Stimulated activated CD8-positive, alpha-beta memory T cell treated with anti-CD3 and anti-CD28 coated beads, Interleukin-15, amount 100 ng/mL, for 1 hour (primary cell): Measurements from ENCODE around the gene DCAF6.

ENCODE experiments used
- DNase-seq: peaks from one replicate; pipeline ENCODE4 v3.0.0-alpha.2; 2020; ENCODE audit warnings: low read depth

DCAF6 gene

GRCh38 chr1:168084396-168085231, 148.1 kb downstream of the DCAF6 start:
- peak; percentile 14 for DNase-seq

DNA sequence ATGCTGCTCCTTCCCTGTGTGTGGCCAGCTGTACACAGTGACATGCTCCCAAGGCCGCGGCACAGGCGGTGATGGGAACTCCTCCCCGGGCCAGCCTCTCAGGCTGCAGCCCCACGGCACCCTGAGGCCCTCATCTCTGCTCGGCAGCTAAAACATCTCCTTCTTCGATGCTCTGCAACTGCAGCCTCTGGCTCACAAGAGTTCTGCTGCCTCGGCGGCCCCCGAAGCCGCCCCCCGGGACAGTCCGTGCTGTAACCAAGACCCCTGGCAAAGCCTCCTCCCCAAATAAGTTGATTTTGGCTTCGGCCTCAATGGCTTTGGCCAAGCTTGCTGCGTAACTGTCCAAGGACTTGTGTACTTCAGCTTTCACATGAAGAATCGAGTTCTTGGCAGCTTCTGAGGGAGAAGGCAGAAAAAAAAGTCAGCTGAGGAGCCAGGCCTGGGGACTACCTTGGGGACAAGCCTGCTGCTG, 149.0 kb downstream of the DCAF6 start:
- no peak for DNase-seq

GRCh38 chr1:168086438-168086837, 150.0 kb downstream of the DCAF6 start:
- DNase-seq = no peak

GRCh38 chr1:168087696-168088095, 151.2 kb downstream of the DCAF6 start:
- no peak for DNase-seq

GRCh38 chr1:168088511-168089325, 152.2 kb downstream of the DCAF6 start:
- DNase-seq = no peak

- DNase-seq = no peak
Measured at GRCh38 chr1:168089326-168089978, 153.0 kb downstream of the DCAF6 start.

- no peak for DNase-seq
Measured at GRCh38 chr1:168089979-168090337, 153.5 kb downstream of the DCAF6 start.

DNA sequence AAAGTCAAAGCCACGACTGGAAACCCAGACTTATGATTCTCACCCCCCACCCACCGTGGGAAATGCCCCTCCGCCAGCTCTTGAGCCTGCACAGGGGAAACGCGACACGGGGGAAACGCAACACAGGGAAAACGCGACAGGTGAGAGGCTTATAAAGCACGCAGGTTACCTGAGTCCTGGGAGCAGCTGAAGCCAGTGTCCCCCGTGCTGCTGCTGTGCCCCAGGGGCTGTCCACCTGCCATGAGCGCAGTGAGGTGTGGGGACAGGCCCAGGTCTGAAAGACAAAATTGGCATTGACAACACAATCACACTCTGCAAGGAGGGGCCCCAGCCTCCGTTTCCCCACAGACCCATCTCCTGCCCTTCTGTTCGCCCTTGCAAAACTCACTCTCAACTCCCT, 153.9 kb downstream of the DCAF6 start:
- DNase-seq = no peak

GRCh38 chr1:168091063-168091462, 154.6 kb downstream of the DCAF6 start:
- DNase-seq = no peak

DNA sequence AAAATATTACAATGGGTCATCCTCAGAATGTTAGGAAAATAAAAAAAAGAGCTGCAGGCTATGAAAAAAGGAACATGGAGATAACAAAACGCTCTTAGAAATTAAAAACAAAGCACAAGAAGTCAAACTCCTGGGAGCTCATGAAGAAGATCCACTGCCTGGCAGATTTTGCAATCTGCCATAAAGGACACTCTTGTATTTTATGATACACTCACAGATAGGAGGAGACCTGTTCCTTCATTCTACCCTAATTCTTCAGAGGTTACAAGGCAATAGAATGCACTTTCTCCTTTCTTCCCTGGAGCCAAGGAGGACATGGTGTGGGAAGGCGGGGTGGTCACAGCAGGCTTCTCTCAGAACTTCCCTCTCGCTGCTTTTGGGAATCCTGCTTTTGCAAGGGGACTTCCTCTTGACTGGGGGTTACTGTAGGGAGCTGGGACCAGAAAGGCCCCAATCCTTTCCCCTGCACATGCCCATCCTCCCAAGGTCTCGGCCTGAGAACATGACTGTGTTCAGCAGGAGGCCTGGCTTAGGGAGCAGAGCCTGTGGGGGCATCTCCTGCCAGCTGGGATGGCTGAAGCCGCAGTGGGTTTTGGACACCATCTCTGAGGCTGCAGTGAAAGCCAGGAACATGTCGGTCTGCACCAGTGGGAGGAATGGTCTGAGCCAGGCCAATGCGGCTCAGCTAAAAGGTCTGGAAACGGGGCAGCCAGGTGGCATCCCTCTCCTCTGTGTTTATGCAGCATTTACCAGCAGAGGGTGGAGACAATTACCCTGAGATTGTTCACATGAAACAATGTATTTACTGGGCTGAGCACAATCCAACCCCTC, 155.5 kb downstream of the DCAF6 start:
- no peak for DNase-seq

- no peak for DNase-seq
Measured at GRCh38 chr1:168092566-168093355, 156.3 kb downstream of the DCAF6 start.

- no peak for DNase-seq
Measured at GRCh38 chr1:168093616-168094015, 157.1 kb downstream of the DCAF6 start.

DNA sequence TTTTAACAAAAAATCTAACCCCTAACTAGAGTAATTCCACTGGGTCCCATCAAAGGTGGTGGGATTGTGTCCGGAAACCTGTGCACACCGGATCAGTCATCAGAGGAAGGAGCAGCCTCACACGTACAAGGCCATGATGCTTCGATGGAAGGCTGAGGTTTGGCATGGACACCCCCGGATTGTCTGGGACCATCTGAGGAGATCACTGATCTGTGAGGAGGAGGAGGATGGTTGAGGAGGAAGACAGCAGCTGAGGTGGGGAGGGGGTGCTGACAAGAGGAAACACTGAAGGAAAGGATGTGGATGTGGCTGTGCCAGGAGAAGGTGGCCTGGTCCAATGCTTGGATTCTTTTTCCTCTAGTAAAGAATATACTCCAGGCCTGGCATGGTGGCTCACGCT, 159.0 kb downstream of the DCAF6 start:
- DNase-seq = no peak

DNA sequence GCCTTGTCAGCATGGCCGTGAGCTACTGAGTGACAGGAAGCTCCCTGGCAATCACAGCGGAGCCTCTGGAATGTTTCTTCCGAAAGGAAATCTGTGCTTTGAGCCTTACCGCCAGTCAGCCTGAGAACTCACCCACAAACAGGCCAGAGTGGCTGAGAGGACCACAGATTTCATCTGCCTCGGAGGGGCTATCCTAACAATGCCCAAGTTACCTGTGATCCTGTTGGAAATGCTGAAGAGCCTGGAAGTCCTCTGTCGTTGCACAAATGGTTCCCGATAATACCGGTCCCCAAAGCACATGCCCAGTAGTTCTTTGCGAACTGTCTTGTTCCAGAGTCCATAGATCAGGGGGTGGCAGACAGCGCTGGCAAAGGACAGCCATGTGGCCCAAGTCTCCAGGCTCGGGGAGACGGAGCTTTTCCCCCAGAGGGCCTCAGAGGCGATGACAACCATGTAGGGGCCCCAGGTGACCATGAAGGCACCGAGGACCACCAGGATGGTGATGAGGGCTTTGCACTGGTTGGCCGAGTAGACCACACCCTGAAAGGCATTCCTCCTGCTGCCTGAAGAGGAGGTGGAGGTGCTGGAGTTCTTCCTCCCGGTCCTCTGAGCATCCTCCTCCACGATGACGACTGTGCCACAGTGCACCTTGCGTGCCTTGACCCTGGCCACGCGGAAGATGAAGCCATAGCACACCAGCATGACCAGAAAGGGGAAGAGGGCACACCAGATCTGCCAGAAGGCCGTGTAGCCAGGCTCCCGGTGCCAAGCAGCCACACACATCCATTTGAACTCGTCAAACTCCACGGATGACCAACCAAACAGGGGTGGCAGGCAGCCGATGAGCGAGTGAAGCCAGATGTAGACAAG, 160.0 kb downstream of the DCAF6 start:
- no peak for DNase-seq

GRCh38 chr1:168097921-168098528, 161.5 kb downstream of the DCAF6 start:
- DNase-seq = no peak

DNA sequence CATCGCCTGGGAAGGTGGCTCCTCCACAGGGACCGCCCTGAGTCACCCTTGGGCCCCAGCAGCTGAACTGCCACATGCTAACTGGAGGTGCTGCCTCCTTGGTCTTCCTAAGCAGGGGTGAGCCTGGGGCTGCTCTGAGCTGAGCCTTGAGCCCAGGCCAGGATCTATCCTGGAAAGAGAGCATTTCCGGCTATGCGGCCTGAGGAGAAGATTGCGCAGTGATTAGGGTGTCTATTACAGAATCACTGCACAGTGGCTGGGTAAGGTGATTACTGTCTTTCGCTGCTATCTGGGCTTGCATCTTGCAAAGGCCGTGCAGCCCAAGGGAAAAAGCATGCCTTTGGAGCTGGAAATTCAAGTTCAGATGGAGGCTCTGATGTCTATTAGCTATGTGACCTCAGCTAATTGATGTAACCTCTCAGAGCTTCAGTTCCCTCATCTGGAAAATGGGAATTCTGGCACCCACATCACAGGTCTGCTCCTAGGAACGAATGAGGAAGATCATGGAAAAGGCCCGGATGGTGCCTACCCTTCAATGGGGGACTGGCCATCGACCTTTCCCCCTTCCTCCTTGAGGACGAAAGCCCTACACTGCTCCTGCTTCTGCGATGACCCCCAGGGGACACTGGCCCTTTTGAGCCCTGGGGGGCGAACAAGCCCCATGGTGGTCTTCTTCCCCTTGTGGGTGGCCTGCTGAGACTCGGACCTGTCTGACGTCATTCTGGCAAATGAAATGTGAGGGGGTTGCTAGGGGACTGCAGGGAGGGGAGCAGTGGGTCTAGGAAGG, 162.2 kb downstream of the DCAF6 start:
- no peak for DNase-seq

- DNase-seq = no peak
Measured at GRCh38 chr1:168099337-168099801, 162.9 kb downstream of the DCAF6 start.

- no peak for DNase-seq
Measured at GRCh38 chr1:168100315-168101002, 164.0 kb downstream of the DCAF6 start.
